K562 treated with DMSO at 1 percent for 48 hours (cell line): Measurements from ENCODE around the gene ATP13A5. TPM values are rescaled to one million over a fixed set of nuclear protein-coding genes. Genes with fewer than 3 reads are reported as not detected.

Source experiments
- total RNA-seq: library from RNA; unstranded; fragments of 300-600 nt; gene quantifications from 2 replicates; pipeline ENCODE4 v1.2.3, GENCODE V29; 2022; ENCODE audit warnings: low replicate concordance; ENCODE audit errors: extremely low read depth

ATP13A5 gene
- not detected in 2 replicates for total RNA-seq

GRCh38 chr3:193378706-193379105 is at the start of gene ATP13A5:
Gene ATP13A5, minus strand, starts transcription at chr3:193378753. Its CDS starts 28 bp downstream, at chr3:193378725.

GRCh38 chr3:193240850-193241706 is 137.5 kb downstream of the ATP13A5 start, which contains the start of gene PLAAT1:
Gene PLAAT1, plus strand, starts transcription at chr3:193241222. Its CDS starts 14,429 bp downstream, at chr3:193255651.

Other genes starting within 250 kb of the ATP13A5 start
- gene PLAAT1, start 137.5 kb downstream of the ATP13A5 start, total RNA-seq, result not detected in 2 replicates
- gene ATP13A4, start 176.1 kb upstream of the ATP13A5 start, total RNA-seq, result not detected in 2 replicates
- not detected in 2 replicates for gene OPA1, start 214.5 kb upstream of the ATP13A5 start, total RNA-seq